Activated T-helper 1 cell treated with anti-CD3 and anti-CD28 coated beads, Interleukin-12 subunit alpha, Interleukin-12 subunit beta, Interleukin-2, Interleukin-4 antibody, amounts not matched to agents 30 ng/mL and 10 ng/mL and 1 ng/mL, durations not matched to agents 14 hours and 24 hours and 36 hours (primary cell): Measurements from ENCODE around the gene WBP4. TPM values are rescaled to one million over a fixed set of nuclear protein-coding genes. Genes with fewer than 3 reads are reported as not detected.
"Not testable (repeated sequence)": the region's sequence is repeated elsewhere in the genome, so short reads cannot be mapped to it uniquely, and the experiment has no call there.

Experiments used
- DNase-seq: peaks from one replicate; pipeline ENCODE4 v3.0.0; 2021; ENCODE audit warnings: low spot score
- H3K27ac Mint-ChIP-seq: one replicate; pipeline ENCODE4 v1.8.0; 2021; ENCODE audit warnings: mild to moderate bottlenecking, mixed read lengths
- H3K27me3 Mint-ChIP-seq: one replicate; pipeline ENCODE4 v1.8.0; 2022; ENCODE audit warnings: mild to moderate bottlenecking, moderate library complexity, mixed read lengths; ENCODE audit not compliant: insufficient read depth
- H3K36me3 Mint-ChIP-seq: one replicate; pipeline ENCODE4 v1.8.0; 2021; ENCODE audit warnings: low read depth, mixed read lengths
- H3K4me1 Mint-ChIP-seq: one replicate; pipeline ENCODE4 v1.8.0; 2021; ENCODE audit warnings: low read depth, mixed read lengths
- H3K4me3 Mint-ChIP-seq: one replicate; pipeline ENCODE4 v1.8.0; 2021; ENCODE audit warnings: mild to moderate bottlenecking, moderate library complexity, mixed read lengths
- H3K9me3 Mint-ChIP-seq: one replicate; pipeline ENCODE4 v1.8.0; 2021; ENCODE audit warnings: mixed read lengths
- intact Hi-C: fragments of 100-400 bp; cut with micrococcal nuclease; formaldehyde crosslinking; loops from one replicate; pipeline ENCODE4 v1.15.1; 2024
- total RNA-seq: library from RNA; stranded (reverse); gene quantifications from 2 replicates; pipeline ENCODE4 v1.2.3, GENCODE V29; 2022

WBP4 gene
- total RNA-seq, 1 donor from 2014 or later, result 13.4 TPM

DNA sequence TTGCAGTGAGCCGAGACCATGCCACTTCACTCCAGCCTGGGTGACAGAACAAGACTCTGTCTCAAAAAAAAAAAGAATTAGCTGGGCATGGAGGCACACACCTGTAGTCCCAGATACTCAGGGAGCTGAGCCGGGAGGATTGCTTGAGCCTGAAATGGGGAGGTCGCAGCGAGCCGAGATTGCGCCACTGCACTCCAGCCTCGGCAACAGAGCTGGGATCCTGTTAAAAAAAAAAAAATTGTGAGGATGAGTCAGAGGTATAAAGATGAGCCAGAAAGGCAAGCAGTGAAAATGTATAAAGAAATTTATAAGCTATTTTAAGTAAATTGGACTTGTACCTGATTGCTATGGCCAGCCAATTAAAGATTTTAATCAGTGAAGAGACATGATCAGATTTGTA is 50.1 kb downstream of the WBP4 start:
- H3K4me3 Mint-ChIP-seq, result no peak overlapping the region
- intact Hi-C loops, result no loop called here
- H3K9me3 Mint-ChIP-seq, result no peaks in the 10 kb centered on the region
- no peaks in the 10 kb centered on the region for H3K4me1 Mint-ChIP-seq
- no peak overlapping the region for H3K27ac Mint-ChIP-seq
- H3K27me3 Mint-ChIP-seq, result peaks cover 6% of the 10 kb centered on the region
- no peaks in the 10 kb centered on the region for H3K36me3 Mint-ChIP-seq
- no peak for DNase-seq

DNA sequence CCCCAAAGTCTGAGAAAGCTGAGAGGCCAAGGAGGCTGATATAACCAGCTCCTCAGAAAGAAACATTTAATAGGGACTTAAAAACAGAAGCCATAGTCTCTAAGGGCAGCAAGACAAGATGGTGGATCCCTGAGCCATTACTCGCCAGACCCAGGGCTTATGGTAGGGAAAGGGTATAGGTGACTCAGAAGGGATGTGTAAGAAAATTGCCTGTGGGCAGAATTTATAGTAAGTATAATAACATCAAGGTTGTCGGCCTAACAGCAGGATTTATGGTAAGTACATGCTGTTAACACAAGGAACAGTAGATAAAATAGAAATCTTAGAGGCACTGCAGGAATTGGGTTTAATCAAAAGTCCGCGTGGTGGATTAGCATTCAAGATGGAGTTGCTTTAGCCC is 56.6 kb downstream of the WBP4 start:
- Mint-ChIP-seq H3K9me3 (no peaks in the 10 kb centered on the region), H3K36me3 (no peaks in the 10 kb centered on the region), H3K27me3 (no peaks in the 10 kb centered on the region), H3K27ac (no peak overlapping the region), H3K4me3 (no peak overlapping the region), H3K4me1 (no peaks in the 10 kb centered on the region)
- DNase-seq, result no peak
- intact Hi-C loops, result no loop called here

DNA sequence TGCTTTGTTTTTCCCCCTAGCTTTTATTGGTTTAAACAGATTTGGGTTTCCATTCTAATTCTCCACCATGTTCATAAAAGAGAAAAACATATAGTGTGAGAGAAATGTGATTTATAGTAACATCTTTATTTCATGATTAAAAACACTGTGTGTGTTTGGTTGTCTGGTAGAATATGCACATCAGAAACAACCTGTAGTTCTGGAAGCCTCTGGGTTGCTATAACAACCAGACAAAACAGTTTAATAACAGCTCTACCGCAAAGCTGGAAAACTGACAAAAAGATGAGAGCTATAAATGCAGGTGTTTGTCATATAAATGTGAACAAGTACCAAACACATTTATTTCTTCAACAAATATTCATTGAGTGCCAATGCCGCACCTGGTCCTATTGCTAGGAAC is 61.5 kb downstream of the WBP4 start:
- H3K27ac Mint-ChIP-seq, result no peak overlapping the region
- intact Hi-C loops, result no loop called here

DNA sequence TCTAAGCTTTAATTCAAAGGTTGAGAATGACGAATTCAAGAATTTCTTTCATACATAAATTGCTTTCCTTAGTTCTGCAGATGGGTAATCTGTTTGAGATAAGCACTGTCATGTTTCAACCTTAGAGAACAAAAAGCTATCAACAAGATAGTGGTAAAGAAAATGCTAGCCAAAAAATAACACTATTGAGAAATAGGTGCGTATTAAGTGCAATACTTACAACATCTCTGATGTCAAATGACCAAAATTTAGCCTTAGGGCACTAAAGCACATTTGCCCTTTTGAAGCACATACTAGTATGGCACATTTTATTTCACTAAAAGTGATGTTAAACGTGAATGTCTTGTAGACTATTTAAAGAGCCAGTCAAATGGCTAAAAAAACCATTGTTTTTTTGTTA is 66.4 kb downstream of the WBP4 start:
- Mint-ChIP-seq H3K27ac (no peak overlapping the region), H3K27me3 (no peaks in the 10 kb centered on the region), H3K9me3 (no peaks in the 10 kb centered on the region), H3K36me3 (peaks cover 18% of the 10 kb centered on the region), H3K4me3 (no peak overlapping the region), H3K4me1 (peaks cover 32% of the 10 kb centered on the region)
- DNase-seq, result no peak
- intact Hi-C loops, result loop anchor here (2.0 kb wide), 1 partner anchor 41 kb away; no protein-coding TSS in a partner anchor

More for the DNA sequence above, 61.5 kb downstream of the WBP4 start:
- H3K27me3 Mint-ChIP-seq, result no peaks in the 10 kb centered on the region
- H3K36me3 Mint-ChIP-seq, result peaks cover 4% of the 10 kb centered on the region
- no peak overlapping the region for H3K4me3 Mint-ChIP-seq
- no peaks in the 10 kb centered on the region for H3K9me3 Mint-ChIP-seq
- DNase-seq, result no peak
- H3K4me1 Mint-ChIP-seq, result no peaks in the 10 kb centered on the region

DNA sequence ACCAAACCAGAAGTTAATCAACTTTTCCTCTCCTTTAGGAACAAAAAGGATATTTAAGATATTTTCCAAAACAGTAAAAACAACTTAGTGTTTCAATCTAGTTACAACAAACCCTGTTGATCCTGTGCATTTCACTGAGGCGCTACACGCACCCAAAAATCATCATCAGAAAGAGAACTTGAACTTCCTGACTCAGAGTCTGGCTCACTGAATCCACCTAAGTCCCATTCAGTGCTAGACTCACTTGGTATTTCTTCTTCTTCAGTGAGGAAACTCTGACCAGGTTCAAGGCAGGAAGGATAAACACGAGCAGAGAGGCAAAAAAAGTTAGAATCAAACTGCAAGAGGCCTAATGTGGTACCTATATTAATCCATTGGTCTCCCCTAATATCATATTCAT is 69.0 kb downstream of the WBP4 start:
- DNase-seq, result no peak
- Mint-ChIP-seq H3K27ac (peak overlapping the region; percentile 74), H3K4me3 (peak overlapping the region; percentile 92), H3K4me1 (peaks cover 45% of the 10 kb centered on the region), H3K36me3 (peaks cover 21% of the 10 kb centered on the region), H3K9me3 (no peaks in the 10 kb centered on the region), H3K27me3 (no peaks in the 10 kb centered on the region)
- intact Hi-C loops, result loop anchor here (5.0 kb wide), 2 partner anchors 53 to 327 kb away; partner anchors contain the start of gene RGCC

DNA sequence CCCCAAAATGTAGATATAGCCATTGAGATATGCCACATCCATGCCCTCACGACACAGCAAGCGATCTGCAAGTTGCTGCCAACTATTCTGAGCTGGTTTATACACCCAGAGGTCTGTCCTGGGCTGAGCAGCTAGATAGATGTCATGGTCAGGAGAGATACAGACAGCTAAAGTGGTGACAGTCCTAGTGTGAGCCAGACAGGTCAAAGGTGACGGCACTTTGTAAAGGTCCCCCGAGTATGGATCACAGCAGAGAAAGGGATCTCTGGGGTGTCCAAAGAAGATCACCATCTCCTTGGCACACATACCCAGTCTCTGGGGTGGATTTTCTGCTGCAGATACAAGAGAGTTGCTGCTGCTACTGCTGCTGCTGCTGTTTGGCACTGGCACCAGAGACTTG is 69.9 kb downstream of the WBP4 start:
- intact Hi-C loops, result loop anchor here (5.0 kb wide), 2 partner anchors 54 to 326 kb away; partner anchors contain the start of gene RGCC
- H3K27ac Mint-ChIP-seq, result peak overlapping the region; percentile 74
- not testable (repeated sequence) for DNase-seq, H3K27me3 Mint-ChIP-seq, H3K9me3 Mint-ChIP-seq
- H3K4me1 Mint-ChIP-seq, result peaks cover 45% of the 10 kb centered on the region
- peaks cover 21% of the 10 kb centered on the region for H3K36me3 Mint-ChIP-seq
- H3K4me3 Mint-ChIP-seq, result peak overlapping the region; percentile 92

DNA sequence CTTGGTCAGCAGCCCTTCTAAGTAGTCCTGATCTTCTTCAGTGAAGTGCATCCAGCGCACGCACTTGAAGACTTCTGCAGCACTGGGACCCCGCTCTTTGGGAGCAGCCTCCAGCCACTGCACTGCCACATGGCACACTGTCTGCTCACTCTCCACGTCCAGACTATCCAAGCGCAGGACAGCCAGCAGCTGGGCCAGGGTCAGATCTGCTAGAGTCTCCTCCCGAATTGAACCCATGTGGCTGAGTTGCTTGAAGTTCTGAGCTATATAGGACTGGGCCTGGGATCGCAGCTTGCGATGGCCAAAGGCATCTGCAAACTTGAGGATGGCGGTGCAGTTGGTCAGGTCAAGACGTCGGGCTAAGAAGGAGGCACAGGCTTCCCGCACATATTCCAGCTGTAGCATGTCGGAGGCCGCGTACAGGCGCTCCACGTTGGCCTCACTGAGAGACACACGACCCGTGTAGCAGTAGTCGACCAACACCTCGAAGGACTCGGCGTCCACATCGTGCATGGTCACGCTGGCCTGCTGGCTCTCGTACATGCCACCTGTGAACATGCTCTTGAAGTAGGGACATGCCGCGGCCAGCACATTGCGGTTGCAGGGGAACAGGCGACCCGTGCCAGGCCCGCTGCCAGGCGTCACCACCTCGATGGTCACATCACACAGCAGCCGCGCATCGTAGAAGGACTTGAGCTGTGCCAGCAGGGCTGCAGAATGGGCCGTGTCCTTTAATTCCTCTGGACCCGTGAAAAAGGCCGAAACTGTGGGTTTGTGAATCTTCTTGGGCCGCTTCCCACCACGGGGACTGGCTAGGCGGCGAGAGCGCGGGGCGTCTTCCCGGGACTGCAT is 70.6 kb downstream of the WBP4 start:
- Mint-ChIP-seq H3K36me3 (peaks cover 17% of the 10 kb centered on the region), H3K4me1 (peaks cover 45% of the 10 kb centered on the region), H3K4me3 (peak overlapping the region; percentile 92), H3K27ac (peak overlapping the region; percentile 93)
- H3K9me3 Mint-ChIP-seq, DNase-seq, H3K27me3 Mint-ChIP-seq: not testable (repeated sequence)
- intact Hi-C loops, result loop anchor here (1.0 to 5.0 kb wide), 12 partner anchors 55 to 1139 kb away; partner anchors contain the start of genes ELF1, KBTBD7, MTRF1 and NAA16

DNA sequence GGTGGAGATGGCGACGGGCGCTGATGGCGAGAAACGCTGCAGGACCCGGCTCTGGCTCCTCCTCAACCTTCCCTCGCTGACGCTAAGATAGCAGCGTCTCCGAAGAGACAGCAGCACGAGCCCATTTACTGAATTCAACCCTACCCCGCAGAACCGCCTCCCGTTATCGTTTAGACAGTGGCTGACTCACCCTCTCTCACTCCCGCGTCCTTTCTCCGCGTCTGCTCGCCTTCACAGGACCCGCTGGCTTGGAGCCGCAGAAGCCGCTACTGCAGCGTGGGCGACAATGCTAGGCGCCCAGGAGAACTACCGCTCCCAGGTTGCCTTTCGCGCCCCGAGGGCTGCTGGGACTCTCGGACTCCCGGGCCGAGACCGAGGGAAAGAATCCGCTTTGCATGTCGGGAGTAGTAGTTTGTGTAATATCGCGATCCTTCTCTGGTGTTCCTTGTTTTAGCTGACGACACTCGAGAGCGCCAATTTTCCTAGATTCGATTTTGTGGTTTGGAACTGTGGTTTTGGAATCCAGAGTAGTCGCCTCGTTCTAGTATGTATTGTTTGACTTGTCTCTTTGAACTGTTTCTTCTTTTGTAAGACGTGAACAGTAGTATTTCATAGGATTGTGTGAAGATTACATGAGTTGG is 71.3 kb downstream of the WBP4 start, which contains the start of gene KBTBD6:
Gene KBTBD6 (minus strand): TSS at position 291 of the 641 bp plus-strand sequence. CDS start 291 bp downstream, outside the sequence.
- Mint-ChIP-seq H3K9me3 (no peaks in the 10 kb centered on the region), H3K4me3 (peak within 1 kb of the TSS; percentile 92), H3K27ac (peak within 1 kb of the TSS; percentile 93), H3K4me1 (peaks cover 45% of the 10 kb centered on the region), H3K27me3 (peaks cover 3% of the 10 kb centered on the region), H3K36me3 (peaks cover 17% of the 10 kb centered on the region)
- intact Hi-C loops, result loop anchor here (1.0 to 5.0 kb wide), 12 partner anchors 55 to 1139 kb away; partner anchors contain the start of genes ELF1, KBTBD7, MTRF1 and NAA16
- peak; percentile 92 for DNase-seq

Other genes with a start within 250 kb of the WBP4 start
- gene ELF1, start 42.2 kb upstream of the WBP4 start, total RNA-seq, result 75.3 and 76.8 TPM in 2 replicates
- gene KBTBD6, start 71.3 kb downstream of the WBP4 start, total RNA-seq, result 6.6 and 6.8 TPM in 2 replicates
- 6.2 and 6.3 TPM in 2 replicates for gene KBTBD7, start 133.1 kb downstream of the WBP4 start, total RNA-seq
- 17.5 and 20.2 TPM in 2 replicates for gene MTRF1, start 202.1 kb downstream of the WBP4 start, total RNA-seq
- gene NAA16, start 249.8 kb downstream of the WBP4 start, total RNA-seq, result 31.9 and 33.4 TPM in 2 replicates